Spleen (tissue), 7 donors: Measurements from ENCODE around the gene CTBP1.

Source experiments
- POLR2A ChIP-seq, 3 donors: fragments of 450-650 bp; IDR thresholded peaks; one replicate each; pipeline ENCODE4 v1.5.1; 2017; ENCODE audit warnings: antibody characterized with exemption in 3 of 3, mild to moderate bottlenecking in 1 of 3
- TF ChIP-seq, protein P1 (sequence below), 11 experiments: fragments of 200-600 bp in 7 of 11; fragments of 450-650 bp in 4 of 11; sonication (generic) in 4 of 11; IDR thresholded peaks in 8 of 11; conservative IDR thresholded peaks in 3 of 11; 1 replicate in 7 of 11; 2 replicates in 4 of 11; pipeline versions ENCODE4 v1.4.0 to v1.8.0; 2016 to 2021; ENCODE audit warnings: antibody characterized with exemption in 11 of 11, inconsistent platforms in 4 of 11, mild to moderate bottlenecking in 1 of 11
- donor health status: DM: no; HTN: no; CAD: no; lungs with moderate emphysema.
- donor health status: DM: no; HTN: no; CAD: no.
- donor health status: DM: no; HTN: no; CAD: no.

DNA sequence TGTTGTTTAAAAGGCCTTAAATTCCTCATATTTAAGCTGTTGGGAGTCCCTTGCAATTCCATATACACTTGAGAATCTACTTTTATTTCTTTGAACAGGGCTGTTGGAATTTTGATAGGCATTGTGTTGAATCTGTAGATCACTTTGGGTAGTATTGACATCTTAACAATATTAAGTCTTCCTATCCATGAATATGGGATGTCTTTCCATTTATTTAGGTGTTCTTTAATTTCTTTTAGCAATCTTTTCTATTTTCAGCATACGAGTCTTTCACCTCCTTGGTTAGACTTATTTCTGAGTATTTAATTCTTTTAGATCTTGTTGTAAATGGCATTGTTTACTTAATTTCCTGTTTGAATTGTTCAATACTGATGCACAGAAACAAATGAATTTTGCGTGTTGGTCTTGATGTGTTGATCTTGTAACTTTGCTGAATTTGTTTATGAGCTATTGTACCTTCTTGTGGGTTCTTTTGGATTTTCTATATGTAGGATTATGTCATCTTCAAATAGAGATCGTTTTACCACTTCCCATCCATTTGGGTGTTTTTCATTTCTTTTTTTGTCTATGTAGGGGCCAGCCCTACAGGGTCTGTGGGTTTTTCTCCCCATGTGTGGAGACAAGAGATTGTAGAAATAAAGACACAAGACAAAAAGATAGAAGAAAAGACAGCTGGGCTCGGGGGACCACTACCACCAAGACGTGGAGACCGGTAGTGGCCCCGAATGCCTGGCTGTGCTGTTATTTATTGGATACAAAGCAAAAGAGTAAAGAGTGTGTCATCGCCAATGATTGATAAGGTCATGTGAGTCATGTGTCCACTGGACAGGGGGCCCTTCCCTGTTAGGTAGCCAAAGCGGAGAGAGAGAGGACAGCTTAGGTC is 18.2 kb upstream of the CTBP1 start:
- TF ChIP-seq, protein P1, sequence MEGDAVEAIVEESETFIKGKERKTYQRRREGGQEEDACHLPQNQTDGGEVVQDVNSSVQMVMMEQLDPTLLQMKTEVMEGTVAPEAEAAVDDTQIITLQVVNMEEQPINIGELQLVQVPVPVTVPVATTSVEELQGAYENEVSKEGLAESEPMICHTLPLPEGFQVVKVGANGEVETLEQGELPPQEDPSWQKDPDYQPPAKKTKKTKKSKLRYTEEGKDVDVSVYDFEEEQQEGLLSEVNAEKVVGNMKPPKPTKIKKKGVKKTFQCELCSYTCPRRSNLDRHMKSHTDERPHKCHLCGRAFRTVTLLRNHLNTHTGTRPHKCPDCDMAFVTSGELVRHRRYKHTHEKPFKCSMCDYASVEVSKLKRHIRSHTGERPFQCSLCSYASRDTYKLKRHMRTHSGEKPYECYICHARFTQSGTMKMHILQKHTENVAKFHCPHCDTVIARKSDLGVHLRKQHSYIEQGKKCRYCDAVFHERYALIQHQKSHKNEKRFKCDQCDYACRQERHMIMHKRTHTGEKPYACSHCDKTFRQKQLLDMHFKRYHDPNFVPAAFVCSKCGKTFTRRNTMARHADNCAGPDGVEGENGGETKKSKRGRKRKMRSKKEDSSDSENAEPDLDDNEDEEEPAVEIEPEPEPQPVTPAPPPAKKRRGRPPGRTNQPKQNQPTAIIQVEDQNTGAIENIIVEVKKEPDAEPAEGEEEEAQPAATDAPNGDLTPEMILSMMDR (IDR thresholded peaks at IDR 0.05 in 8 of 11, conservative IDR thresholded peaks at IDR 0.05 in 3 of 11), result no peak
- no peak for TF ChIP-seq POLR2A (IDR thresholded peaks at IDR 0.05)
